ENCODE results near the gene GPR26. TPM values are rescaled to one million over a fixed set of nuclear protein-coding genes. Genes with fewer than 3 reads are reported as not detected.

The GPR26 gene
- total and polyA plus RNA-seq, 2 donors (not counting 1 experiment from before 2014, with no cell fraction given): not detected

GRCh38 chr10:123624086-123624485 is 42.1 kb upstream of the GPR26 start:
- no peak overlapping the region for H3K4me3 ChIP-seq (ENCODE audit: control extremely low read depth in 1 of 5, extremely low read depth in 1 of 5, insufficient read depth in 1 of 5, low read depth in 2 of 5, low read length in 4 of 5)
- H3K79me2 ChIP-seq (ENCODE audit: control insufficient read depth, insufficient read depth, low read length): no peaks in the 10 kb centered on the region
- no peaks in the 10 kb centered on the region for H3K36me3 ChIP-seq (replicated peaks in 1 of 2; ENCODE audit: control extremely low read depth in 1 of 2, control insufficient read depth in 1 of 2, extremely low read depth in 1 of 2, insufficient read depth in 2 of 2, low read length in 1 of 2)
- DNase-seq: no peak
- intact Hi-C loops (cut with micrococcal nuclease): no loop called here
- 100% methylated on average over 1 of the region's 2 CpGs for WGBS (ENCODE audit: insufficient coverage)
- TF ChIP-seq EZH2 (IDR thresholded peaks at IDR 0.05; ENCODE audit: borderline replicate concordance, insufficient read depth, low read depth, low read length, poor library complexity, severe bottlenecking): no peak
- TF ChIP-seq, protein P1, sequence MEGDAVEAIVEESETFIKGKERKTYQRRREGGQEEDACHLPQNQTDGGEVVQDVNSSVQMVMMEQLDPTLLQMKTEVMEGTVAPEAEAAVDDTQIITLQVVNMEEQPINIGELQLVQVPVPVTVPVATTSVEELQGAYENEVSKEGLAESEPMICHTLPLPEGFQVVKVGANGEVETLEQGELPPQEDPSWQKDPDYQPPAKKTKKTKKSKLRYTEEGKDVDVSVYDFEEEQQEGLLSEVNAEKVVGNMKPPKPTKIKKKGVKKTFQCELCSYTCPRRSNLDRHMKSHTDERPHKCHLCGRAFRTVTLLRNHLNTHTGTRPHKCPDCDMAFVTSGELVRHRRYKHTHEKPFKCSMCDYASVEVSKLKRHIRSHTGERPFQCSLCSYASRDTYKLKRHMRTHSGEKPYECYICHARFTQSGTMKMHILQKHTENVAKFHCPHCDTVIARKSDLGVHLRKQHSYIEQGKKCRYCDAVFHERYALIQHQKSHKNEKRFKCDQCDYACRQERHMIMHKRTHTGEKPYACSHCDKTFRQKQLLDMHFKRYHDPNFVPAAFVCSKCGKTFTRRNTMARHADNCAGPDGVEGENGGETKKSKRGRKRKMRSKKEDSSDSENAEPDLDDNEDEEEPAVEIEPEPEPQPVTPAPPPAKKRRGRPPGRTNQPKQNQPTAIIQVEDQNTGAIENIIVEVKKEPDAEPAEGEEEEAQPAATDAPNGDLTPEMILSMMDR (IDR thresholded peaks at IDR 0.05): no peak
- POLR2A ChIA-PET: no interaction called here
- no peak overlapping the region for H3K27ac Mint-ChIP-seq
- no peak overlapping the region for H3K9ac ChIP-seq (ENCODE audit: low read length)
- no peak overlapping the region for H3K4me2 ChIP-seq (replicated peaks; ENCODE audit: low read depth, low read length, poor library complexity, severe bottlenecking)
- no peak overlapping the region for H3K4me3 Mint-ChIP-seq
- no peaks in the 10 kb centered on the region for H3K4me1 Mint-ChIP-seq
- no peak overlapping the region for H2AFZ ChIP-seq (ENCODE audit: insufficient read depth, low read depth, low read length, poor library complexity, severe bottlenecking)
- CTCF ChIA-PET: no interaction called here
- H4K20me1 ChIP-seq (ENCODE audit: control insufficient read depth, insufficient read depth, low read length, poor library complexity, severe bottlenecking): no peaks in the 10 kb centered on the region
- H3K27me3 Mint-ChIP-seq: peaks cover 10% of the 10 kb centered on the region
- H3K9me3 ChIP-seq (ENCODE audit: control extremely low read depth in 1 of 3, control insufficient read depth in 2 of 3, insufficient read depth in 1 of 3, low read length in 2 of 3): no peaks in the 10 kb centered on the region
- no peak overlapping the region for H3K27ac ChIP-seq (ENCODE audit: low read length in 2 of 2)
- H3K27me3 ChIP-seq (replicated peaks in 1 of 4; ENCODE audit: control extremely low read depth in 1 of 4, control insufficient read depth in 3 of 4, insufficient read depth in 4 of 4, low read length in 3 of 4): peaks cover 0 to 3% (median 0%) of the 10 kb centered on the region in 4 experiments
- ATAC-seq (ENCODE audit: low read depth): no peak
- no peaks in the 10 kb centered on the region for H3K4me1 ChIP-seq (ENCODE audit: control insufficient read depth in 2 of 2, insufficient read depth in 2 of 2, low read length in 2 of 2)
- H3K9me3 Mint-ChIP-seq (ENCODE audit: insufficient read depth): no peaks in the 10 kb centered on the region

- H3K9ac ChIP-seq (ENCODE audit: low read length): no peak overlapping the region
- no peak overlapping the region for H3K4me2 ChIP-seq (replicated peaks; ENCODE audit: low read depth, low read length, poor library complexity, severe bottlenecking)
- H2AFZ ChIP-seq (ENCODE audit: insufficient read depth, low read depth, low read length, poor library complexity, severe bottlenecking): no peak overlapping the region
- WGBS (ENCODE audit: insufficient coverage): no CpG with 5 or more reads among the region's 3 CpGs
- Mint-ChIP-seq H3K4me1 (no peaks in the 10 kb centered on the region), H3K9me3 (ENCODE audit: insufficient read depth) (no peaks in the 10 kb centered on the region), H3K27me3 (peaks cover 40% of the 10 kb centered on the region), H3K4me3 (no peak overlapping the region), H3K27ac (no peak overlapping the region)
- H3K27me3 ChIP-seq (replicated peaks in 1 of 4; ENCODE audit: control extremely low read depth in 1 of 4, control insufficient read depth in 3 of 4, insufficient read depth in 4 of 4, low read length in 3 of 4): no peaks in the 10 kb centered on the region
- peaks cover 0 to 5% (median 0%) of the 10 kb centered on the region in 3 donors for H3K9me3 ChIP-seq (ENCODE audit: control extremely low read depth in 1 of 3, control insufficient read depth in 2 of 3, insufficient read depth in 1 of 3, low read length in 2 of 3)
- DNase-seq: no peak
- POLR2A ChIA-PET: no interaction called here
- intact Hi-C loops (cut with micrococcal nuclease): no loop called here
- H3K36me3 ChIP-seq (replicated peaks in 1 of 2; ENCODE audit: control extremely low read depth in 1 of 2, control insufficient read depth in 1 of 2, extremely low read depth in 1 of 2, insufficient read depth in 2 of 2, low read length in 1 of 2): no peaks in the 10 kb centered on the region
- CTCF ChIA-PET: no interaction called here
- no peak overlapping the region for H3K4me3 ChIP-seq (ENCODE audit: control extremely low read depth in 1 of 5, extremely low read depth in 1 of 5, insufficient read depth in 1 of 5, low read depth in 2 of 5, low read length in 4 of 5)
- no peak for ATAC-seq (ENCODE audit: low read depth)
- no peaks in the 10 kb centered on the region for H3K4me1 ChIP-seq (ENCODE audit: control insufficient read depth in 2 of 2, insufficient read depth in 2 of 2, low read length in 2 of 2)
- TF ChIP-seq, protein P1 (IDR thresholded peaks at IDR 0.05): no peak
- TF ChIP-seq EZH2 (IDR thresholded peaks at IDR 0.05; ENCODE audit: borderline replicate concordance, insufficient read depth, low read depth, low read length, poor library complexity, severe bottlenecking): no peak
- no peaks in the 10 kb centered on the region for H3K79me2 ChIP-seq (ENCODE audit: control insufficient read depth, insufficient read depth, low read length)
- no peaks in the 10 kb centered on the region for H4K20me1 ChIP-seq (ENCODE audit: control insufficient read depth, insufficient read depth, low read length, poor library complexity, severe bottlenecking)
- no peak overlapping the region for H3K27ac ChIP-seq (ENCODE audit: low read length in 2 of 2)
Observed at GRCh38 chr10:123633106-123633505, 33.0 kb upstream of the GPR26 start.

Measured in B cell (primary cell).